SH-SY5Y (cell line): ENCODE data around the gene RRAS2.

Experiments used
- GATA2 ChIP-seq: IDR thresholded peaks from 2 replicates; pipeline ENCODE4 v1.6.1; 2011; ENCODE audit warnings: mild to moderate bottlenecking, low read depth, low read length
- GATA3 ChIP-seq: IDR thresholded peaks from 2 replicates; pipeline ENCODE4 v1.6.1; 2011; ENCODE audit warnings: low read depth, mild to moderate bottlenecking, low read length, moderate library complexity

- TF ChIP-seq GATA2 (no peak), GATA3 (no peak)
Observed at GRCh38 chr11:14393889-14394288, 34.9 kb upstream of the RRAS2 start.
